Peyer's patch (tissue), 4 donors: ENCODE measurements around the gene TMEM232.

Experiments
- CTCF ChIP-seq, 6 experiments: fragments of 450-650 bp in 4 of 6; fragments of 200-600 bp in 2 of 6; sonication (generic) in 1 of 6; IDR thresholded peaks; one replicate each; pipeline ENCODE4 v1.5.1; 2017 to 2019; ENCODE audit warnings: antibody characterized with exemption in 6 of 6, mild to moderate bottlenecking in 3 of 6, moderate library complexity in 1 of 6
- POLR2A ChIP-seq, 2 donors: fragments of 450-650 bp; IDR thresholded peaks; one replicate each; pipeline ENCODE4 v1.5.1; 2017; ENCODE audit warnings: antibody characterized with exemption in 2 of 2, mild to moderate bottlenecking in 2 of 2, moderate library complexity in 2 of 2

DNA sequence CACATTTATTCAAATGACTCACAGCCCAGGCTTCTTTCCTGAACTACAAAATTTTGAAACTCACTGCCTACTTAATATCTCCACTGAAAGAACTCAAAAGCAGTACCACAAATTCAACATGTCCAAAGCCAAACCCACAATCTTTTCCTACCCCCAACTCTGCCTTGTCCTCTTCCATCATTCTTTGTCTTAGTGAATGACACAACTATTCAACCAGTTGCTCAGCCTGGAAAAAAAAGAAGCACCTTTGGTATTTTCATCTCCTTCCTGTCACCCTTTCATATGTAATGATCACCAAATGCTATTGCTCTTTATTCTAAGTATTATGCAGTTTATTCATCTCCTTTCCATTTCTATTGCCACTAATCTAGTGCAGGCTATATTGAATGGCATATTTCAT is 216.3 kb downstream of the TMEM232 start:
- TF ChIP-seq CTCF (IDR thresholded peaks at IDR 0.05) = no peak
- TF ChIP-seq POLR2A (IDR thresholded peaks at IDR 0.05) = no peak
